ENCODE results near the gene ACKR2. TPM values are rescaled to one million over a fixed set of nuclear protein-coding genes. Genes with fewer than 3 reads are reported as not detected.

The ACKR2 gene
- total and polyA plus RNA-seq, 2 of the 13 experiments (the other 11 are each of a cell fraction or from before 2014, with no cell fraction given): 1.1 to 1.9 TPM

- TF ChIP-seq ZFP36L1 (CRISPR knock-in tag; IDR thresholded peaks at IDR 0.05): 0 out of 2 replicates have a peak, but pooled peaks have one; percentile 29
- TF ChIP-seq YEATS2 (CRISPR knock-in tag; IDR thresholded peaks at IDR 0.05; ENCODE audit: borderline replicate concordance): peak; percentile 34; the same call in 1 of the 2 replicates
- peak; percentile 95 for TF ChIP-seq CEBPB (IDR thresholded peaks at IDR 0.05; ENCODE audit: borderline replicate concordance, low read depth, low read length)
- peak; percentile 85; the same call in 1 of the 2 replicates for TF ChIP-seq POGK (CRISPR knock-in tag; conservative IDR thresholded peaks at IDR 0.05)
- peak; percentile 78 for TF ChIP-seq FOSL2 (CRISPR knock-in tag; IDR thresholded peaks at IDR 0.05)
- no peak for TF ChIP-seq SAFB2 (CRISPR knock-in tag; IDR thresholded peaks at IDR 0.05; ENCODE audit: borderline replicate concordance, low read depth)
- TF ChIP-seq, protein P1, sequence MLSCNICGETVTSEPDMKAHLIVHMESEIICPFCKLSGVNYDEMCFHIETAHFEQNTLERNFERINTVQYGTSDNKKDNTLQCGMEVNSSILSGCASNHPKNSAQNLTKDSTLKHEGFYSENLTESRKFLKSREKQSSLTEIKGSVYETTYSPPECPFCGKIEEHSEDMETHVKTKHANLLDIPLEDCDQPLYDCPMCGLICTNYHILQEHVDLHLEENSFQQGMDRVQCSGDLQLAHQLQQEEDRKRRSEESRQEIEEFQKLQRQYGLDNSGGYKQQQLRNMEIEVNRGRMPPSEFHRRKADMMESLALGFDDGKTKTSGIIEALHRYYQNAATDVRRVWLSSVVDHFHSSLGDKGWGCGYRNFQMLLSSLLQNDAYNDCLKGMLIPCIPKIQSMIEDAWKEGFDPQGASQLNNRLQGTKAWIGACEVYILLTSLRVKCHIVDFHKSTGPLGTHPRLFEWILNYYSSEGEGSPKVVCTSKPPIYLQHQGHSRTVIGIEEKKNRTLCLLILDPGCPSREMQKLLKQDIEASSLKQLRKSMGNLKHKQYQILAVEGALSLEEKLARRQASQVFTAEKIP (CRISPR knock-in tag; IDR thresholded peaks at IDR 0.05; ENCODE audit: borderline replicate concordance): no peak
- TF ChIP-seq, protein P2, sequence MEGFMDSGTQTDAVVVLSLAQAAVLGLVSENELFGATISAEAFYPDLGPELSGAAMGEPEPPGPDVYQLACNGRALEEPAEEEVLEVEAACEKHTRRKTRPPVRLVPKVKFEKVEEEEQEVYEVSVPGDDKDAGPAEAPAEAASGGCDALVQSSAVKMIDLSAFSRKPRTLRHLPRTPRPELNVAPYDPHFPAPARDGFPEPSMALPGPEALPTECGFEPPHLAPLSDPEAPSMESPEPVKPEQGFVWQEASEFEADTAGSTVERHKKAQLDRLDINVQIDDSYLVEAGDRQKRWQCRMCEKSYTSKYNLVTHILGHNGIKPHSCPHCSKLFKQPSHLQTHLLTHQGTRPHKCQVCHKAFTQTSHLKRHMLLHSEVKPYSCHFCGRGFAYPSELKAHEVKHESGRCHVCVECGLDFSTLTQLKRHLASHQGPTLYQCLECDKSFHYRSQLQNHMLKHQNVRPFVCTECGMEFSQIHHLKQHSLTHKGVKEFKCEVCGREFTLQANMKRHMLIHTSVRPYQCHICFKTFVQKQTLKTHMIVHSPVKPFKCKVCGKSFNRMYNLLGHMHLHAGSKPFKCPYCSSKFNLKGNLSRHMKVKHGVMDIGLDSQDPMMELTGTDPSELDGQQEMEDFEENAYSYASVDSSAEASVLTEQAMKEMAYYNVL (CRISPR knock-in tag; IDR thresholded peaks at IDR 0.05; ENCODE audit: borderline replicate concordance): peak; percentile 97
- peak; percentile 60; the same call in 1 of the 2 replicates for TF ChIP-seq SPEN (CRISPR knock-in tag; IDR thresholded peaks at IDR 0.05; ENCODE audit: low read depth)
- TF ChIP-seq, protein P3, sequence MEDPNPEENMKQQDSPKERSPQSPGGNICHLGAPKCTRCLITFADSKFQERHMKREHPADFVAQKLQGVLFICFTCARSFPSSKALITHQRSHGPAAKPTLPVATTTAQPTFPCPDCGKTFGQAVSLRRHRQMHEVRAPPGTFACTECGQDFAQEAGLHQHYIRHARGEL (CRISPR knock-in tag; IDR thresholded peaks at IDR 0.05): no peak
- TF ChIP-seq NR2C2 (CRISPR knock-in tag; IDR thresholded peaks at IDR 0.05; ENCODE audit: borderline replicate concordance): peak; percentile 90
- TF ChIP-seq RBM39 (IDR thresholded peaks at IDR 0.05; ENCODE audit: low read depth, low read length, poor library complexity, severe bottlenecking): no peak
- no peak for TF ChIP-seq RNF2 (conservative IDR thresholded peaks at IDR 0.05; ENCODE audit: low read depth)
- peak; percentile 69; the same call in 1 of the 2 replicates for TF ChIP-seq ZMYM4 (CRISPR knock-in tag; IDR thresholded peaks at IDR 0.05)
- TF ChIP-seq, protein P4, sequence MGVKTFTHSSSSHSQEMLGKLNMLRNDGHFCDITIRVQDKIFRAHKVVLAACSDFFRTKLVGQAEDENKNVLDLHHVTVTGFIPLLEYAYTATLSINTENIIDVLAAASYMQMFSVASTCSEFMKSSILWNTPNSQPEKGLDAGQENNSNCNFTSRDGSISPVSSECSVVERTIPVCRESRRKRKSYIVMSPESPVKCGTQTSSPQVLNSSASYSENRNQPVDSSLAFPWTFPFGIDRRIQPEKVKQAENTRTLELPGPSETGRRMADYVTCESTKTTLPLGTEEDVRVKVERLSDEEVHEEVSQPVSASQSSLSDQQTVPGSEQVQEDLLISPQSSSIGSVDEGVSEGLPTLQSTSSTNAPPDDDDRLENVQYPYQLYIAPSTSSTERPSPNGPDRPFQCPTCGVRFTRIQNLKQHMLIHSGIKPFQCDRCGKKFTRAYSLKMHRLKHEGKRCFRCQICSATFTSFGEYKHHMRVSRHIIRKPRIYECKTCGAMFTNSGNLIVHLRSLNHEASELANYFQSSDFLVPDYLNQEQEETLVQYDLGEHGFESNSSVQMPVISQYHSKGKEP (CRISPR knock-in tag; IDR thresholded peaks at IDR 0.05): no peak
- peak; percentile 82 to 91 for TF ChIP-seq NR2F1 (CRISPR knock-in tag; IDR thresholded peaks at IDR 0.05)
- no peak for TF ChIP-seq ZNF432 (CRISPR knock-in tag; IDR thresholded peaks at IDR 0.05; ENCODE audit: borderline replicate concordance)
- no peak for TF ChIP-seq ZFP41 (CRISPR knock-in tag; IDR thresholded peaks at IDR 0.05; ENCODE audit: borderline replicate concordance)
- no peak; the same call in 1 of the 2 replicates for TF ChIP-seq ZNF230 (CRISPR knock-in tag; IDR thresholded peaks at IDR 0.05)
- peak; percentile 94 for TF ChIP-seq PHF21A (CRISPR knock-in tag; IDR thresholded peaks at IDR 0.05)
Observed at GRCh38 chr3:42855547-42856380, 46.5 kb downstream of the ACKR2 start (continued).
